Measurements from ENCODE around the gene TRPM2. TPM values are rescaled to one million over a fixed set of nuclear protein-coding genes. Genes with fewer than 3 reads are reported as not detected.

The TRPM2 gene
- total RNA-seq, 1 donor from 2014 or later = 0.09 TPM

- Mint-ChIP-seq H3K4me3 (no peak overlapping the region), H3K36me3 (no peaks in the 10 kb centered on the region), H3K4me1 (peaks cover 5% of the 10 kb centered on the region), H3K27me3 (ENCODE audit: low read depth) (peaks cover 3% of the 10 kb centered on the region), H3K9me3 (no peaks in the 10 kb centered on the region), H3K27ac (no peak overlapping the region)
- TF ChIP-seq CTCF (IDR thresholded peaks at IDR 0.05; ENCODE audit: unreplicated experiment) = no peak
- peak in 1 of 2 experiments; percentile 34 for DNase-seq (ENCODE audit: low spot score in 2 of 2, unreplicated experiment in 2 of 2)
These were observed 45.1 kb downstream of the TRPM2 start for GRCh38 chr21:44398499-44398898.

GRCh38 chr21:44399151-44399954, 45.9 kb downstream of the TRPM2 start:
- Mint-ChIP-seq H3K4me1 (peaks cover 5% of the 10 kb centered on the region), H3K27me3 (ENCODE audit: low read depth) (no peaks in the 10 kb centered on the region), H3K36me3 (no peaks in the 10 kb centered on the region), H3K4me3 (no peak overlapping the region), H3K27ac (no peak overlapping the region), H3K9me3 (no peaks in the 10 kb centered on the region)
- peak in 1 of 2 experiments; percentile 29 for DNase-seq (ENCODE audit: low spot score in 2 of 2, unreplicated experiment in 2 of 2)
- TF ChIP-seq CTCF (IDR thresholded peaks at IDR 0.05; ENCODE audit: unreplicated experiment) = no peak

- H3K4me1 Mint-ChIP-seq = peaks cover 5% of the 10 kb centered on the region
- no peaks in the 10 kb centered on the region for H3K36me3 Mint-ChIP-seq
- no peaks in the 10 kb centered on the region for H3K27me3 Mint-ChIP-seq (ENCODE audit: low read depth)
- peak in 1 of 2 experiments; percentile 30 for DNase-seq (ENCODE audit: low spot score in 2 of 2, unreplicated experiment in 2 of 2)
- H3K4me3 Mint-ChIP-seq = no peak overlapping the region
- H3K27ac Mint-ChIP-seq = no peak overlapping the region
- H3K9me3 Mint-ChIP-seq = no peaks in the 10 kb centered on the region
- no peak for TF ChIP-seq CTCF (IDR thresholded peaks at IDR 0.05; ENCODE audit: unreplicated experiment)
These were observed 46.8 kb downstream of the TRPM2 start for GRCh38 chr21:44399955-44400790.

- H3K27me3 Mint-ChIP-seq (ENCODE audit: low read depth) = no peaks in the 10 kb centered on the region
- no peaks in the 10 kb centered on the region for H3K9me3 Mint-ChIP-seq
- no peak overlapping the region for H3K4me3 Mint-ChIP-seq
- H3K4me1 Mint-ChIP-seq = peaks cover 5% of the 10 kb centered on the region
- H3K27ac Mint-ChIP-seq = no peak overlapping the region
- DNase-seq (ENCODE audit: low spot score in 2 of 2, unreplicated experiment in 2 of 2) = peak in 1 of 2 experiments; percentile 37
- TF ChIP-seq CTCF (IDR thresholded peaks at IDR 0.05; ENCODE audit: unreplicated experiment) = no peak
- H3K36me3 Mint-ChIP-seq = no peaks in the 10 kb centered on the region
These were observed 47.5 kb downstream of the TRPM2 start for GRCh38 chr21:44400791-44401385.

- Mint-ChIP-seq H3K27me3 (ENCODE audit: low read depth) (no peaks in the 10 kb centered on the region), H3K36me3 (no peaks in the 10 kb centered on the region), H3K9me3 (no peaks in the 10 kb centered on the region), H3K27ac (no peak overlapping the region), H3K4me1 (peaks cover 5% of the 10 kb centered on the region), H3K4me3 (no peak overlapping the region)
- no peak for TF ChIP-seq CTCF (IDR thresholded peaks at IDR 0.05; ENCODE audit: unreplicated experiment)
- DNase-seq (ENCODE audit: low spot score in 2 of 2, unreplicated experiment in 2 of 2) = peak in 1 of 2 experiments; percentile 31
These were observed 48.2 kb downstream of the TRPM2 start for GRCh38 chr21:44401386-44402160.

Data from mesothelial cell of epicardium (in vitro differentiated cells).